HL-60 (cell line): ENCODE results near the gene MBD3L4.

ENCODE experiments used
- CTCF ChIP-seq: IDR thresholded peaks from one replicate; pipeline ENCODE4 v1.5.1; 2011; ENCODE audit warnings: low read length, control low read depth, inconsistent platforms; ENCODE audit not compliant: insufficient read depth
- GABPA ChIP-seq: IDR thresholded peaks from 2 replicates; pipeline ENCODE4 v1.6.1; 2012; ENCODE audit warnings: low read depth
- POLR2AphosphoS5 ChIP-seq: IDR thresholded peaks from 2 replicates; pipeline ENCODE4 v1.6.1; 2012; ENCODE audit warnings: low read depth
- SPI1 ChIP-seq: IDR thresholded peaks from 2 replicates; pipeline ENCODE4 v1.6.1; 2012; ENCODE audit warnings: low read depth, mild to moderate bottlenecking, borderline replicate concordance
- TF ChIP-seq, protein P1 (sequence below): IDR thresholded peaks from 2 replicates; pipeline ENCODE4 v1.6.1; 2012; ENCODE audit warnings: low read depth; ENCODE audit not compliant: insufficient replicate concordance

DNA sequence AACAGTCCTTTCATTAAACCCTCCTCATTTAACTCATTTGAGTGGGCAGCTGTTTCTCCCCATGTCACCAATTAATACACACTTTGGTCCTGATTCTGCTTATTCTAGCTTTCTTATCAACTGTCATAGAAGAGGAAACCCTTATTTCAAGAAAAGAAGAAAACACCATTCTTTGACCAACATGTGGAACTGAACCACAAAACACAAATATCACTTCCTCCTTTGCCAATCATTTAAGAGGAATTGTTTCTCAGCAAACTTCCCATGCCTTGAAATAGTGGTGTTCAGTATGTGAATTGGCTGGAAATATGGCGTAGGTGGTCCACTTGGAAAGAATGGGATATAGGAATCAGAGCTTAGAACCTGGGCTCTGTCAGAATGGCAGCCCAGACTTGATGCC lies 39.2 kb downstream of the MBD3L4 start:
- TF ChIP-seq CTCF (no peak), POLR2AphosphoS5 (no peak), GABPA (no peak), SPI1 (peak; percentile 71)
- TF ChIP-seq, protein P1, sequence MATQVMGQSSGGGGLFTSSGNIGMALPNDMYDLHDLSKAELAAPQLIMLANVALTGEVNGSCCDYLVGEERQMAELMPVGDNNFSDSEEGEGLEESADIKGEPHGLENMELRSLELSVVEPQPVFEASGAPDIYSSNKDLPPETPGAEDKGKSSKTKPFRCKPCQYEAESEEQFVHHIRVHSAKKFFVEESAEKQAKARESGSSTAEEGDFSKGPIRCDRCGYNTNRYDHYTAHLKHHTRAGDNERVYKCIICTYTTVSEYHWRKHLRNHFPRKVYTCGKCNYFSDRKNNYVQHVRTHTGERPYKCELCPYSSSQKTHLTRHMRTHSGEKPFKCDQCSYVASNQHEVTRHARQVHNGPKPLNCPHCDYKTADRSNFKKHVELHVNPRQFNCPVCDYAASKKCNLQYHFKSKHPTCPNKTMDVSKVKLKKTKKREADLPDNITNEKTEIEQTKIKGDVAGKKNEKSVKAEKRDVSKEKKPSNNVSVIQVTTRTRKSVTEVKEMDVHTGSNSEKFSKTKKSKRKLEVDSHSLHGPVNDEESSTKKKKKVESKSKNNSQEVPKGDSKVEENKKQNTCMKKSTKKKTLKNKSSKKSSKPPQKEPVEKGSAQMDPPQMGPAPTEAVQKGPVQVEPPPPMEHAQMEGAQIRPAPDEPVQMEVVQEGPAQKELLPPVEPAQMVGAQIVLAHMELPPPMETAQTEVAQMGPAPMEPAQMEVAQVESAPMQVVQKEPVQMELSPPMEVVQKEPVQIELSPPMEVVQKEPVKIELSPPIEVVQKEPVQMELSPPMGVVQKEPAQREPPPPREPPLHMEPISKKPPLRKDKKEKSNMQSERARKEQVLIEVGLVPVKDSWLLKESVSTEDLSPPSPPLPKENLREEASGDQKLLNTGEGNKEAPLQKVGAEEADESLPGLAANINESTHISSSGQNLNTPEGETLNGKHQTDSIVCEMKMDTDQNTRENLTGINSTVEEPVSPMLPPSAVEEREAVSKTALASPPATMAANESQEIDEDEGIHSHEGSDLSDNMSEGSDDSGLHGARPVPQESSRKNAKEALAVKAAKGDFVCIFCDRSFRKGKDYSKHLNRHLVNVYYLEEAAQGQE = no peak
